PC-3 (cell line): ENCODE data around the gene GHITM. TPM values are rescaled to one million over a fixed set of nuclear protein-coding genes. Genes with fewer than 3 reads are reported as not detected.
A peak's percentile ranks its signal among the peaks of the same experiment; 100 is the strongest.

Source experiments
- ATAC-seq: fragments of 200-7000 bp; cut with Tn5 transposase; 2 replicates; pipeline ENCODE4 v1.9.1; 2020; ENCODE audit warnings: mild to moderate bottlenecking, moderate library complexity
- BruUV-seq: library from RNA; stranded (reverse); fragments of 400-500 nt; replicated peaks from 2 replicates; lab custom pipeline; 2021; lab: Mats Ljungman, UMichigan
- CTCF ChIA-PET: fragments of 300-600 bp; sonication (Branson Sonifier 250); formaldehyde crosslinking; loops from one replicate; lab custom pipeline; 2022; ENCODE audit warnings: antibody characterized with exemption; lab: Charles Lee
- POLR2A ChIA-PET: fragments of 300-600 bp; sonication (Branson Sonifier 250); formaldehyde crosslinking; loops from one replicate; lab custom pipeline; 2022; ENCODE audit warnings: antibody characterized with exemption; ENCODE audit not compliant: unreplicated experiment; lab: Charles Lee
- DNase-seq: peaks from one replicate; pipeline ENCODE4 v3.0.0-alpha.2; 2015
- H2AFZ ChIP-seq: fragments of 300-600 bp; sonication (generic); 2 replicates; pipeline ENCODE4 v1.6.0; 2016; ENCODE audit warnings: antibody characterized with exemption, low read length
- H3F3A ChIP-seq: fragments of 300-600 bp; sonication (generic); one replicate; pipeline ENCODE4 v1.6.0; 2017; ENCODE audit warnings: antibody characterized with exemption, low read length, control low read depth, mild to moderate bottlenecking; ENCODE audit not compliant: unreplicated experiment
- H3K27ac ChIP-seq: fragments of 300-600 bp; sonication (generic); 2 replicates; pipeline ENCODE4 v1.5.1; 2016; ENCODE audit warnings: mild to moderate bottlenecking, low read length
- H3K27me3 ChIP-seq: fragments of 300-600 bp; sonication (generic); 2 replicates; pipeline ENCODE4 v1.6.1; 2016; ENCODE audit warnings: low read length, mixed read lengths
- H3K36me3 ChIP-seq: fragments of 300-600 bp; sonication (generic); 2 replicates; pipeline ENCODE4 v1.6.1; 2016; ENCODE audit warnings: low read depth, mixed run types, low read length, mixed read lengths
- H3K4me1 ChIP-seq: fragments of 300-600 bp; sonication (generic); 2 replicates; pipeline ENCODE4 v1.5.1; 2016; ENCODE audit warnings: low read length; ENCODE audit not compliant: insufficient read depth
- H3K4me2 ChIP-seq: fragments of 300-600 bp; sonication (generic); 2 replicates; pipeline ENCODE4 v1.6.0; 2016; ENCODE audit warnings: low read length
- H3K4me3 ChIP-seq: fragments of 300-600 bp; sonication (generic); 2 replicates; pipeline ENCODE4 v1.5.1; 2016; ENCODE audit warnings: mild to moderate bottlenecking, low read length, mixed read lengths
- H3K79me2 ChIP-seq: fragments of 300-600 bp; sonication (generic); 2 replicates; pipeline ENCODE4 v1.6.1; 2017; ENCODE audit warnings: low read length, mixed read lengths
- H3K9ac ChIP-seq: fragments of 300-600 bp; sonication (generic); 2 replicates; pipeline ENCODE4 v1.6.0; 2016; ENCODE audit warnings: mild to moderate bottlenecking, low read length
- H3K9me2 ChIP-seq: fragments of 300-600 bp; sonication (generic); replicated peaks from 2 replicates; pipeline ENCODE4 v1.6.1; 2016; ENCODE audit warnings: mixed run types, low read length, mixed read lengths
- H3K9me3 ChIP-seq: fragments of 300-600 bp; sonication (generic); 2 replicates; pipeline ENCODE4 v1.6.1; 2016; ENCODE audit warnings: low read length, mixed read lengths
- H4K20me1 ChIP-seq: fragments of 300-600 bp; sonication (generic); 2 replicates; pipeline ENCODE4 v1.6.1; 2016; ENCODE audit warnings: low read length, mixed read lengths
- CTCF ChIP-seq: fragments of 300-600 bp; sonication (generic); conservative IDR thresholded peaks from 2 replicates; pipeline ENCODE4 v1.5.1; 2017; ENCODE audit warnings: antibody characterized with exemption, low read depth, mild to moderate bottlenecking, low read length
- EZH2 ChIP-seq: fragments of 300-600 bp; sonication (generic); IDR thresholded peaks from one replicate; pipeline ENCODE4 v1.6.1; 2017; ENCODE audit warnings: antibody characterized with exemption, mild to moderate bottlenecking, low read length; ENCODE audit not compliant: unreplicated experiment
- EZH2phosphoT487 ChIP-seq: fragments of 300-600 bp; sonication (generic); IDR thresholded peaks from 2 replicates; pipeline ENCODE4 v1.6.1; 2018; ENCODE audit warnings: mild to moderate bottlenecking, antibody characterized with exemption, low read length, borderline replicate concordance
- intact Hi-C: fragments of 100-400 bp; cut with micrococcal nuclease; formaldehyde crosslinking; loops from 2 replicates; pipeline ENCODE4 v1.9.0; 2023
- total RNA-seq: library from RNA; depleted of rRNA; stranded (reverse); fragments of >200 nt; gene quantifications from 2 replicates; pipeline ENCODE4 v1.2.3, GENCODE V29; 2014

The GHITM gene
- total RNA-seq, 1 experiment from 2014 or later: 211 TPM

GRCh38 chr10:84097787-84098353 is 41.4 kb upstream of the GHITM start:
- H4K20me1 ChIP-seq: no peaks in the 10 kb centered on the region
- H3K4me1 ChIP-seq: no peaks in the 10 kb centered on the region
- no peaks in the 10 kb centered on the region for H3K9me3 ChIP-seq
- H2AFZ ChIP-seq: no peak overlapping the region
- no peak overlapping the region for H3K27ac ChIP-seq
- H3K79me2 ChIP-seq: no peaks in the 10 kb centered on the region
- H3K4me2 ChIP-seq: no peak overlapping the region
- DNase-seq: peak; percentile 19
- ATAC-seq: no peak
- H3K36me3 ChIP-seq: no peaks in the 10 kb centered on the region
- CTCF ChIA-PET: no interaction called here
- H3K4me3 ChIP-seq: no peak overlapping the region
- POLR2A ChIA-PET: interaction anchor here (0.5 kb wide), 1 partner anchor 1971 kb away, joined by 3 read pairs; no protein-coding TSS in a partner anchor
- intact Hi-C loops: no loop called here
- no peaks in the 10 kb centered on the region for H3K27me3 ChIP-seq
- no peaks in the 10 kb centered on the region for H3F3A ChIP-seq
- TF ChIP-seq EZH2: no peak
- no peak for TF ChIP-seq EZH2phosphoT487
- TF ChIP-seq CTCF: peak; percentile 71
- H3K9ac ChIP-seq: no peak overlapping the region
- no peaks in the 10 kb centered on the region for H3K9me2 ChIP-seq
- BruUV-seq: no TSS peak

GRCh38 chr10:84098667-84099066 is 40.6 kb upstream of the GHITM start:
- H3K4me1 ChIP-seq: no peaks in the 10 kb centered on the region
- H3K27ac ChIP-seq: no peak overlapping the region
- TF ChIP-seq EZH2 (no peak), EZH2phosphoT487 (no peak), CTCF (no peak)
- no peak overlapping the region for H3K9ac ChIP-seq
- no peak overlapping the region for H3K4me2 ChIP-seq
- ATAC-seq: no peak
- BruUV-seq: no TSS peak
- H3K79me2 ChIP-seq: no peaks in the 10 kb centered on the region
- no peaks in the 10 kb centered on the region for H3K27me3 ChIP-seq
- H3K4me3 ChIP-seq: no peak overlapping the region
- ChIA-PET POLR2A (no interaction called here), CTCF (no interaction called here)
- no peaks in the 10 kb centered on the region for H3K9me3 ChIP-seq
- no peaks in the 10 kb centered on the region for H3K9me2 ChIP-seq
- no peaks in the 10 kb centered on the region for H4K20me1 ChIP-seq
- no peak overlapping the region for H2AFZ ChIP-seq
- DNase-seq: no peak
- H3K36me3 ChIP-seq: no peaks in the 10 kb centered on the region
- H3F3A ChIP-seq: no peaks in the 10 kb centered on the region
- intact Hi-C loops: no loop called here

GRCh38 chr10:84101042-84101441 is 38.3 kb upstream of the GHITM start:
- Histone ChIP-seq H2AFZ (no peak overlapping the region), H3K4me3 (no peak overlapping the region), H3K9me3 (no peaks in the 10 kb centered on the region), H3F3A (no peaks in the 10 kb centered on the region), H4K20me1 (no peaks in the 10 kb centered on the region), H3K27me3 (no peaks in the 10 kb centered on the region), H3K4me1 (no peaks in the 10 kb centered on the region), H3K9me2 (no peaks in the 10 kb centered on the region), H3K36me3 (no peaks in the 10 kb centered on the region), H3K27ac (no peak overlapping the region), H3K79me2 (no peaks in the 10 kb centered on the region), H3K9ac (no peak overlapping the region), H3K4me2 (no peak overlapping the region)
- ATAC-seq (no peak), DNase-seq (no peak)
- intact Hi-C loops: no loop called here
- ChIA-PET POLR2A (no interaction called here), CTCF (no interaction called here)
- no peak for TF ChIP-seq CTCF
- TF ChIP-seq EZH2phosphoT487: no peak
- no peak for TF ChIP-seq EZH2
- BruUV-seq: no TSS peak
